Vagina (tissue), 2 donors: ENCODE results near the gene PIEZO1. TPM values are rescaled to one million over a fixed set of nuclear protein-coding genes. Genes with fewer than 3 reads are reported as not detected.

ENCODE experiments used
- DNase-seq, 2 donors: peaks; one replicate each; pipeline ENCODE4 v3.0.0-alpha.2; 2017; ENCODE audit errors: extremely low spot score in 2 of 2
- H3K27ac ChIP-seq: fragments of 200-600 bp; sonication (generic); one replicate; pipeline ENCODE4 v1.5.1; 2019
- H3K27me3 ChIP-seq: fragments of 200-600 bp; sonication (generic); one replicate; pipeline ENCODE4 v1.5.1; 2019
- H3K36me3 ChIP-seq, 2 donors: fragments of 200-600 bp; sonication (generic); one replicate each; pipeline ENCODE4 v1.5.1; 2017 to 2019
- H3K4me1 ChIP-seq: fragments of 200-600 bp; sonication (generic); one replicate; pipeline ENCODE4 v1.5.1; 2019
- H3K4me3 ChIP-seq, 2 donors: fragments of 200-600 bp; sonication (generic); 1 replicate in 1 of 2; 2 replicates in 1 of 2; pipeline ENCODE4 v1.5.1; 2016 to 2019
- H3K9me3 ChIP-seq: fragments of 200-600 bp; sonication (generic); one replicate; pipeline ENCODE4 v1.5.1; 2019
- CTCF ChIP-seq, 3 experiments: fragments of 450-650 bp in 2 of 3; fragments of 200-600 bp in 1 of 3; sonication (generic) in 1 of 3; IDR thresholded peaks; one replicate each; pipeline ENCODE4 v1.5.1; 2017 to 2019; ENCODE audit warnings: antibody characterized with exemption in 3 of 3, mild to moderate bottlenecking in 2 of 3, moderate library complexity in 2 of 3
- POLR2A ChIP-seq, 2 donors: fragments of 450-650 bp; IDR thresholded peaks; one replicate each; pipeline ENCODE4 v1.6.1; 2017; ENCODE audit warnings: antibody characterized with exemption in 2 of 2, mild to moderate bottlenecking in 2 of 2, moderate library complexity in 2 of 2
- POLR2AphosphoS5 ChIP-seq, 2 donors: sonication (generic); formaldehyde crosslinking; IDR thresholded peaks; one replicate each; pipeline ENCODE4 v1.9.0; 2017; ENCODE audit warnings: antibody characterized with exemption in 2 of 2, mild to moderate bottlenecking in 2 of 2, low read depth in 1 of 2; ENCODE audit not compliant: insufficient read depth in 1 of 2
- intact Hi-C: fragments of 100-400 bp; cut with DNase I; formaldehyde crosslinking; loops from one replicate; pipeline ENCODE4 v1.15.1; 2023
- total RNA-seq: library from RNA; depleted of rRNA; stranded (reverse); fragments of >200 nt; gene quantifications from one replicate; pipeline ENCODE4 v1.2.3, GENCODE V29; 2016

Gene PIEZO1
- total RNA-seq, 1 donor from 2014 or later: 184 TPM

GRCh38 chr16:88777471-88778270, 7.3 kb downstream of the PIEZO1 start:
- Histone ChIP-seq H3K27me3 (no peaks in the 10 kb centered on the region), H3K4me1 (peaks cover 76% of the 10 kb centered on the region), H3K9me3 (no peaks in the 10 kb centered on the region), H3K4me3 (no peak overlapping the region), H3K36me3 (no peaks in the 10 kb centered on the region), H3K27ac (no peak overlapping the region)
- intact Hi-C loops: no loop called here
- no peak for DNase-seq
- TF ChIP-seq POLR2A (IDR thresholded peaks at IDR 0.05) (no peak), CTCF (IDR thresholded peaks at IDR 0.05) (no peak), POLR2AphosphoS5 (IDR thresholded peaks at IDR 0.05; ENCODE audit: insufficient read depth in 1 of 2, low read depth in 1 of 2) (no peak)

- DNase-seq: no peak
- Histone ChIP-seq H3K27me3 (no peaks in the 10 kb centered on the region), H3K4me3 (no peak overlapping the region), H3K36me3 (no peaks in the 10 kb centered on the region), H3K9me3 (no peaks in the 10 kb centered on the region), H3K27ac (no peak overlapping the region), H3K4me1 (peaks cover 76% of the 10 kb centered on the region)
- intact Hi-C loops: no loop called here
- TF ChIP-seq CTCF (IDR thresholded peaks at IDR 0.05) (no peak), POLR2A (IDR thresholded peaks at IDR 0.05) (no peak), POLR2AphosphoS5 (IDR thresholded peaks at IDR 0.05; ENCODE audit: insufficient read depth in 1 of 2, low read depth in 1 of 2) (no peak)
Observed at GRCh38 chr16:88775825-88776224, 9.2 kb downstream of the PIEZO1 start.

- H3K4me1 ChIP-seq: peaks cover 76% of the 10 kb centered on the region
- TF ChIP-seq CTCF (IDR thresholded peaks at IDR 0.05) (no peak), POLR2A (IDR thresholded peaks at IDR 0.05) (no peak), POLR2AphosphoS5 (IDR thresholded peaks at IDR 0.05; ENCODE audit: insufficient read depth in 1 of 2, low read depth in 1 of 2) (no peak)
Observed at GRCh38 chr16:88774544-88775393, 10.3 kb downstream of the PIEZO1 start.

GRCh38 chr16:88773812-88774291, 11.2 kb downstream of the PIEZO1 start:
- TF ChIP-seq POLR2AphosphoS5 (IDR thresholded peaks at IDR 0.05; ENCODE audit: insufficient read depth in 1 of 2, low read depth in 1 of 2): peak in 1 of 2 donors; percentile 19
- no peak for TF ChIP-seq CTCF (IDR thresholded peaks at IDR 0.05)
- TF ChIP-seq POLR2A (IDR thresholded peaks at IDR 0.05): no peak
- H3K27me3 ChIP-seq: no peaks in the 10 kb centered on the region
- H3K9me3 ChIP-seq: no peaks in the 10 kb centered on the region
- H3K4me3 ChIP-seq: peak overlapping the region in 1 of 2 donors; percentile 6
- no peak for DNase-seq
- H3K27ac ChIP-seq: peak overlapping the region; percentile 83
- no peaks in the 10 kb centered on the region for H3K36me3 ChIP-seq
- H3K4me1 ChIP-seq: peaks cover 76% of the 10 kb centered on the region
- intact Hi-C loops: no loop called here

More at GRCh38 chr16:88774544-88775393, 10.3 kb downstream of the PIEZO1 start:
- DNase-seq: no peak
- Histone ChIP-seq H3K9me3 (no peaks in the 10 kb centered on the region), H3K27me3 (no peaks in the 10 kb centered on the region), H3K4me3 (no peak overlapping the region), H3K36me3 (no peaks in the 10 kb centered on the region), H3K27ac (peak overlapping the region; percentile 83)
- intact Hi-C loops: no loop called here
